ELR (cell line): ENCODE measurements around the gene ANK2.
"Not testable (repeated sequence)": the region's sequence is repeated elsewhere in the genome, so short reads cannot be mapped to it uniquely, and the experiment has no call there.

Experiments used
- DNase-seq: peaks from one replicate; pipeline ENCODE4 v3.0.0-alpha.2; 2015; ENCODE audit warnings: low read depth

The ANK2 gene

DNA sequence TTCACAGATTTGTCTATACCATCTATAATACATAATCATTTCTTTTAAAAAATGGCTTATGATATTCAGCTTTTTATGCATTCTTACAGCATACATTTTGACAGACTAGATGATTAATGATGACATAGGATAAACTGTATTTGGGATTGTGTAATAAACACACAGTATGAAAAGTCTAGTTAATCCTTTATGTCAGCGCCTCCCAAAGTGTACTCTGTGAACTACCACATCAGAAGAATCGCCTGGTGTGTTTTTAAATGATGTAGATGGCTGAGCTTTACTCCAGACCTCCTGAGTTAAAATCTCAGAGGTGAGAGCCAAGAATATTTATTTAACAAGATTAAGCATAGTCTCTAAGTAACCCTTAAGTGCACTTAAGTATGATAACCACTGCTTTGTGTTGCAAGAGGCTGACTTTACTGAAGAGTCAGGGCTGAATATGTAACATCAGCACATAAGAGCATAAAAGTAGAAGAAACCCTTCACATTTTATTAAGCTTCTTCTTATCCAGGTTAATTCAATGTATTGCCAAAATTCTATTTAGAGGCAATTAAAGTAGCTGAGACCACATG, 104.2 kb downstream of the ANK2 start:
- peak; percentile 7 for DNase-seq

DNA sequence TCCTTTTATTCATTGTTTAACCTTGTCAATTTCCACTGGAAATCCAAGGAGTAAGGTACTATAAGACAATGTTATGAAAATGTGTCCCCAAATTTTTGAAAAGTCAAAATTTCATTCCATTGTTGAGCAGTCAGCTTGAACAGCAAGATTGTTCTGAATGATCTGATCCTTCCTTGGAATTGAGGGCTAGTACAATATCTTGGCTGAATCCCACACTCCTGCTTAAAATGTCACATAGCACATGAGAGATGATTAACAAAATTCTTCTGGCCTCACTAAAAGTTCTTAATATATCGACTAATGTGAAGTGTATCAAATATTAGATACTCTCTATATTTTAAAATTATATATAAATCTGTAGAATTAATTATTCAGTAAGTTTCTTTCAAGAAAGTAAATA, 104.8 kb downstream of the ANK2 start:
- no peak for DNase-seq

DNA sequence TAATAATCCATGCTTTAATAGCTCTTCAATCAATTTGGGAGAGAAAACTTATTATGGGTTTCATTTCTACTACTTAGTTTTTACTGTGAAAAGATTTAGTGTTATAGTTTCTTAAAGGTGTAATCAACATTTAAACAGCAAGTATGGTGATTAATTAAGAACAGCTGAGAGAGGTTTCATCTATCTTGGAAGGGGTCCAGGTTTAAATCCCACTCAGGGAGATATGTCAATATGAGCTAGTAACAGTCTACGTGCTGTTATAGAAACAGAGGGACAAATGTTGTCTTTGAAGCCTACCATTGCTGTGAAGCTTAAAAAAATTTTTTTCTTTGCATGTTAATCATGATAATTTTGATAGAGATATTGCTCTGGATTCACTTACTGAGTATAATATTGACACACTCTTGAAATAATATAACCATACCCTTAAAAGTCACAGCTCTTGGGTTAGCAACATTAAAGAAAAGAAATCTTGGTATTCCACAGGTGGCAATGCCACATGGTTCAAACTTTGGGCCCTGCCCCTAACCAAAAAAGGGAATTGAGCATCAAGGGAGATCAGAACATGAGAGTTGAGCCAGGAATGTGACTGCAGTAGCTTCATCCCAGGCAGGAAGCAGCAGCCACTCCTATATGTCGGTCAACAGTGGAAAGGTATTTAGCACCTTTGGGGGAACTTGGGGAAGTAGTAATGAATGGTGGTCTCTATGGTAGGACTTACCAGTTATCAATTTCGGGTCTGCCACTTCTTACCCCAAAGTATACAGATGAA, 107.8 kb downstream of the ANK2 start:
- peak; percentile 11 for DNase-seq

GRCh38 chr4:113159942-113160545, 110.6 kb downstream of the ANK2 start:
- DNase-seq = peak; percentile 28

- no peak for DNase-seq
Measured at GRCh38 chr4:113160548-113160947, 111.1 kb downstream of the ANK2 start.

DNA sequence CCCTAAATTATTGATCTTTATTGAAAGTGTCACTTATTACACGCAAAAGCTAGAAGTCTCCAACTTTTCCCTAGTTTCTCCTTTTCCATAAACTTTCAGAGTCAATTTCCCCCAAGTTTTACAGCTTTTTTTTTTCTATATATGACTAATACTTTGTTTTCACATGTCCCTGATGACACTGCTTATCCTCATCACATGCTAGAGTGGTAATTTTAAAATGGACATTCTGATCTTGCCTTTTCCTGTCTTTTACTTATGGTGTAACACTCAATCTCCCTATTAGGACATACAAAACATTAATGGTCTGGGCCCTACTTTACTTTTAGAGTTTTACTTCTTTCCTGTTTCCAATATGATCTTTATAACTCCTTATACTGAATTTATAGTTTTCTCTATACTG, 112.6 kb downstream of the ANK2 start:
- DNase-seq = peak; percentile 28

GRCh38 chr4:113169368-113169767, 119.9 kb downstream of the ANK2 start:
- DNase-seq = no peak

DNA sequence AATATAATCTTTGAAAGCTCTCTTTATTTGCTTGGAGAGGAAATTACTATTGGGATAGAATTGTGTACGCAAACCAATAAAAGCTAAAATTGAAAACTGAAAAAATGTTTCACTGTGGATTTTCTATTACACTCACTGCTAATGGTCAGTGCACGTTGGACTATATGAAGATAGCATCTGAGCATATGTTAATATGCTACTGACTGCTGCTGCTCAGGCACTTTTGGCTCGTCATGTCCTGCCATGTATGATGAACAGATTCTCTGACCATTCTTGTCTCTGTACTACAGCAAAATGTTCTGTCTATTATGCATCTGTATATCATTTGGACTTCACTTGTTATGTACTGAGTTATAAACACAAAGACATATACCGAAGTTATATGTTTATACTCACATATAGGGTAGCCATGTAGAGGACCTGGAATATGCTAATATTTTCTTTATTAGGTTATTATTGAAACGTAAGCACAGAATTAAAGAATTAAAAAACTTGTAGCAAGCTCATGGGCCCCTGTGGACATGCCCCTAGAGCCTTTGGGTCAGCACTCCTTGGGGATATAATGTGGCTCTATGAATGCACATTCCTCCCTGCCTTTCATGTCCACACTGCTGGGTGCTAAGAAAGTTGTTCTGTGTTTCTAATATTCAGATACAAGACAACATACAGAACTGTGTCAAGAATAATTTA, 120.8 kb downstream of the ANK2 start:
- DNase-seq = no peak

DNA sequence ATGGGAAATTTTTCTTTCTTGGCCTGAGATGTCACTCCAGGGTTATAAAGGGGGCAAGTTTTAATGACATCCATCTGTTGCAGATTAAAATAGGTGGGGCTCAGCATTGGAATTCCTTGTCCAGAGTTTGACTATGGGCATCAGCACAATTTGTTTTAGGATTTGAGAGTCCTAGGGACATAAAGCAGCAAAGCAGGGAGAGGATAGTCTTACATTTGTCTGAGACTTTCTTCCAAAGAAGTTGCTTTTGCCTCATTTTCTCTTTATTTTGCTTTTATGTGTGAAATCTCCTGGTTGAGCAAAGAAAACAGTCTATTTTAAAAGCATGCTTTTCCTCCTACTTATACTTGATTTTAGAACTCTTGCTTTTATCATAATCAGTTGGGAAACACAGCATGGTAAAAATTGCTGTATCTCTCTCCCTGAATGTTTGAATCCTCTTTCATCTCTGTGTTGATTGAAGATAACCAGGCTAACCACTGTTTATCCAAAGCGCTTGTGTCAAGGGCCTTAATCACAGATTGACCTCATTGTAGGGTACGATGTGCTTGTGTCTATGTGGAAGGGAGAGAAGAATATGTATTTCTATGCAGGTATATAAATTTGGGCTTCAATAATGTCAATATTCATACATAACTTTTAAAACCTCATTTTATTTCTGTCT, 121.5 kb downstream of the ANK2 start:
- DNase-seq = no peak

- DNase-seq = no peak
Measured at GRCh38 chr4:113173126-113173792, 123.8 kb downstream of the ANK2 start.

DNA sequence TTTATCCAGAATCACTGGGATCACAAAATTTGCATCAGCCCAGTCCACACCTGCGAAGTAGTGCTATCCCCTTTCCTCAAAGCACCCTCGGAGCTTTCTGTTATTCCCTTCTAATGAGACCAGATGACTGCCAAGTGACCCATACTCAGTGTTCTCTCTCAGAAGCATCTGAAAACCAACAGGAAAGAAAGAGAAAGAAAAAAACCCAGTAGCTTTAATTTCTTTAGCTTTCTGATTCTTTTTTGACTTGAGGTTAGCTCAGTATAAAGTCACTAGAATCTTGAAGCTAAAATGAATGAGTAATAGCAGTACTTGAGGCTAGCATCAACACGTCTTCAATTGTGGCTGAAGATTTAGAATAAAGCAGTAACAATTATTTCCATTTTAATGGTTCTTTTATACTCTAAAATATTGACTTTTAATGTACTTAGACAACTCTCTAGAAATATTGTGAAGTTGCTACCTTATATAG, 124.4 kb downstream of the ANK2 start:
- no peak for DNase-seq

DNA sequence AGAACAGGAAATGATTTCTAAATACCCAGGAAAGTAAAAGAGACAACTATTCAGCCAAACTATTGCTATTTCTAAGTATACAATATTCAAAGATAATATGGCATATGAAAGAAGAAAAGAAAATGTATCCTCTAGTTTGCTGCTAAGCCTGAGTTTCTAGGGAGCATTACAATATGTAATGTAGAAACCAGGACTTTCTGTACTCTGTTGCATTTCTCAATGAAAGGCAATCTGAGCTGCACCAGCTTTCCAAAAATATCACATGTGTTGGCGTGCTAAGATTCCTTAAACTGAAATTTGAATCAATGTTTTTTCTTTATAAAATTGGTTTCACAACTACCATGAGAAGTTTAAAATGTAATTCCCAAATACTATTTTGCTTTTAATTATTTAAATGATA, 129.6 kb downstream of the ANK2 start:
- DNase-seq = no peak

DNA sequence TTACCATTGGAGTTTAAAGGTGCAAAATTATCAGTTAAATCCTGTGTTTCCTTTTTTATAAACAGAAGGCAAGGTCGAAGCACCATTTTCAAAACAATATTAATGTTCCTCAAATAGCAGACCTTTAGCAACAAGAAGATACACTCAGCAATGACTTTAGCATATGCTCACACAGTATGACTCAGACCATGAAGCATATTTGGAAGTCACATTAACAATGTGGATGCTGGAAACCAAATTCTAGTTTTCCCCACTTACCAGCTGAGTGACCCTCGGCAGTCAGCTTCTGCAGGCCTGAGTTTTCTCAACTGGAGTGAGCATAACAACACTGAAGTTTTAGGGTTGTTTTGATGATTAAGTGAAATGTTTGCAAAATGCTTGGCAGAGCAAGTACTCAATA, 130.5 kb downstream of the ANK2 start:
- DNase-seq = peak; percentile 51

GRCh38 chr4:113181289-113182007, 132.0 kb downstream of the ANK2 start:
- no peak for DNase-seq

DNA sequence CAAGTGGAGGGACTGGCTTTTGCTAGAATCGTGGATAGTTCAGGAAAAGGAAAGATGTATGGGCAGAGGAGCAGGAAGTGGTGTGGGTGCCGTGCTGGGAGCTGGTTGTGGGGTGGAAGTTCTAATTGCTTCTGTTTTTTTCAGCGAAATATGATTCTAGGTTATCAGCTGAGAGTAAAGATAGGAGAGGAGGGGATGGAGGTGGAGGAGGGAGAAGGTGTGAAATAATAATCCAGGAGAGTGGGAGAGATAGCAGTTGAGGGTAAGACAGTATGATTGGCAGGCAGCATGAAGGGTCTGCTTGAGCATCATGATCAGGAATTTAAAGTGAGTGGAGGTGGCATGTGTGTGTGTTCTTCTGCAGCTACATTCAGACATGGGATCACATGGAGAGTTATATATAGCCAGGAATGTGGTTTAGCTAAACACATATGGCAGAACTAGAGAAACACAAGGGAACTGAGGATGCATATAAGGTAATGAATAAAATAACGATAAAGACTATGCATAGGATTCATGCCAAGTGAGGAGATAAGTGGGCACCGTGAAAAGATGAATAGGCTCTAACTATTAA, 133.7 kb downstream of the ANK2 start:
- DNase-seq = no peak

DNA sequence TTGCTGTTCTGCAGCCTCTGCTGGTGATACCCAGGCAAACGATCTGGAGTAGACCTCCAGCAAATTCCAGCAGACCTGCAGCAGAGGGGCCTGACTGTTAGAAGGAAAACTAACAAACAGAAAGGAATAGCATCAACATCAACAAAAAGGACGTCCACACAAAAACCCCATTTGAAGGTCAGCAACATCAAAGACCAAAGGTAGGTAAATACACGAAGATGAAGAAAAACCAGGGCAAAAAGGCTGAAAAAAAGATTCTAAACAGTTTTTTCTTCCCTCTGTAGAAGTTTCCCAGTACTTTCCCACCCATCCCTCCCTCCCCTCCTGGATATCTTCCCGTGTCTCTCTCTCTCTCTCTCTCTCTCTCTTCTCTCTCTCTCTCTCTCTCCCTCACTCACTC, 136.8 kb downstream of the ANK2 start:
- not testable (repeated sequence) for DNase-seq

DNA sequence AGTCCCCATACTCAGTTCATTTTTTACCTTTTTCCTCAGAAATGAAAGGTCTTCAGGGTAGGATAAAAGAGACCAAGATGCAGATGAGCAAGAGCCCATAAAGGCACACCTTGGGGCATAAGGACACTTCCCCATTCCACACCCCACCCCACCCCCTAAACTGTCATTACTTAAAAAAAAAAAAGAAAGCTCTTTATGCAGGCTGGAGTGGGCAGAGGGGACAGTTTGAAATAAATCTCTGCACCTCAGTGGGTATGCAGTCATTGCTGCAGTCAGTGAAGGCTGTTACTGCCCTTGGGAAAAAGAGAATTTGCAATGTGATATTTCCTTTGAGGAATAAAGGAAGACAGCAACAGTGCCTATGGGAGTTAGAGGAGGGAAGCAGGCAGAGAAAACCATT, 137.5 kb downstream of the ANK2 start:
- DNase-seq = no peak

DNA sequence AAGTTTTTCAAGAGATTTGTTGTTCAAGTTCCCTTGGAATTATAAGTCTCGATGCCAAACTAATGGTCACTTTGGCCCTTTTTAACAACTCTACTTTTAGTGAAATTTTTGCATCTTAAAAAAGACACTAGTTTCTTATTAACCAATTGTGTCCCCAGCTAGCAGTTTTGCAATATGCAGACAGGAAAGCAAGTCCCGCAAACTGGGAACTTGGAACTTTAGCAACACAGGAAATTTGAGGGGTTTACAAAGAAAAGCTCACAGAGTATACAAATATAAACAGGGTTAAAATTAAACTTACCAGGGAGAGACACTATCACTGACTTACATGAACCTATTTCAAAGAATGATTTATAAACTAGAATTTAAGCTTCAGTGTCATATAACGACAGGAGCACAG, 137.9 kb downstream of the ANK2 start:
- DNase-seq = no peak

DNA sequence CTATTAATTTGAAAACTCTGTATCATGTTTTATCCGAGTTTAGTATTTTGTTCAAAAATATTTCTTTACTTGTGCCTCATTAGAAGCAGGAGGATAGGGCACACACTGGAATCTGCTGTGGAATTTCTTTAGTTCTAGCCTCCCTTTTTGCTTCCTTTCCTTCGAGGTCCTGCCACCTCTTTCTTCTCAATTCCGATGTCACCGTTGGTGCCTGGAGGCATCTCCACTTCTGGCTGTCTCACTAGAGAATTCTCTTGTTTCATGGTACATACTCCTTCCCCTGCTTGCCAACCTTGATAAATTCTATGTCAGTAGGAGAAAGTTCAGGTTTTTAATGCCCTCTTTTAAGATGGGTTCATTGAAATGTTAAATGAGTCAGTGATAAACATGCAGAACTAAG, 140.1 kb downstream of the ANK2 start:
- DNase-seq = no peak

GRCh38 chr4:113209153-113209552, 159.7 kb downstream of the ANK2 start:
- DNase-seq = no peak
